Measurements from ENCODE around the gene OR51I2. TPM values are rescaled to one million over a fixed set of nuclear protein-coding genes. Genes with fewer than 3 reads are reported as not detected.

The OR51I2 gene
- total RNA-seq: not detected in 2 replicates

- no peak for DNase-seq
Measured at GRCh38 chr11:5449023-5449422, at the start of gene OR51I2. OR51I2 (plus strand) TSS chr11:5449323; CDS start chr11:5453489, 4,166 bp downstream.

GRCh38 chr11:5405173-5405572 is 44.0 kb upstream of the OR51I2 start:
- no peak for DNase-seq

- DNase-seq: no peak
Measured at GRCh38 chr11:5420993-5421392, 28.1 kb upstream of the OR51I2 start.

- DNase-seq: no peak
Measured at GRCh38 chr11:5421811-5422210, 27.3 kb upstream of the OR51I2 start, which contains the start of gene OR51Q1. OR51Q1 (plus strand) TSS chr11:5422111; CDS start chr11:5422201, 90 bp downstream.

- no peak for DNase-seq
Measured at GRCh38 chr11:5423131-5423530, 26.0 kb upstream of the OR51I2 start.

- DNase-seq: no peak
Measured at GRCh38 chr11:5441414-5441813, 7.7 kb upstream of the OR51I2 start, which contains the start of gene OR51I1. OR51I1 (minus strand) TSS chr11:5441514; CDS start chr11:5441514, 0 bp downstream.

GRCh38 chr11:5443835-5444393 is 5.2 kb upstream of the OR51I2 start:
- DNase-seq: no peak

- no peak for DNase-seq
Measured at GRCh38 chr11:5449432-5449831, 309 bp downstream of the OR51I2 start.

GRCh38 chr11:5460983-5461621 is 12.0 kb downstream of the OR51I2 start:
- DNase-seq: no peak

GRCh38 chr11:5467527-5467926 is 18.4 kb downstream of the OR51I2 start:
- no peak for DNase-seq

GRCh38 chr11:5473921-5474320 is 24.8 kb downstream of the OR51I2 start:
- no peak for DNase-seq

GRCh38 chr11:5476186-5476819 is 27.2 kb downstream of the OR51I2 start:
- peak; percentile 72 for DNase-seq

- DNase-seq: no peak
Measured at GRCh38 chr11:5486003-5486402, 36.9 kb downstream of the OR51I2 start.

- DNase-seq: no peak
Measured at GRCh38 chr11:5486421-5486820, 37.3 kb downstream of the OR51I2 start.

- no peak for DNase-seq
Measured at GRCh38 chr11:5488385-5488784, 39.3 kb downstream of the OR51I2 start, which contains the start of gene OR52D1. OR52D1 (plus strand) TSS chr11:5488685; CDS start chr11:5488707, 22 bp downstream.

- no peak for DNase-seq
Measured at GRCh38 chr11:5488798-5489399, 39.8 kb downstream of the OR51I2 start.

GRCh38 chr11:5489576-5490357 is 40.6 kb downstream of the OR51I2 start:
- DNase-seq: no peak

- no peak for DNase-seq
Measured at GRCh38 chr11:5499671-5500070, 50.5 kb downstream of the OR51I2 start.

- DNase-seq: no peak
Measured at GRCh38 chr11:5500393-5500801, 51.3 kb downstream of the OR51I2 start.

- DNase-seq: no peak
Measured at GRCh38 chr11:5504403-5504921, 55.3 kb downstream of the OR51I2 start.

GRCh38 chr11:5505363-5506048 is 56.4 kb downstream of the OR51I2 start:
- no peak for DNase-seq
